Hematopoietic multipotent progenitor cell (in vitro differentiated cells): ENCODE data around the gene C16orf87. TPM values are rescaled to one million over a fixed set of nuclear protein-coding genes. Genes with fewer than 3 reads are reported as not detected.
"Not testable (repeated sequence)": the region's sequence is repeated elsewhere in the genome, so short reads cannot be mapped to it uniquely, and the experiment has no call there.

Experiments used
- DNase-seq, 3 donors: peaks; one replicate each; pipeline ENCODE4 v3.0.0-alpha.2; 2011 to 2015; ENCODE audit warnings: low read depth in 2 of 3, low spot score in 2 of 3
- total RNA-seq: library from RNA; depleted of rRNA; stranded (reverse); fragments of >200 nt; gene quantifications from one replicate; pipeline ENCODE4 v1.2.3, GENCODE V29; 2012

The C16orf87 gene
- total RNA-seq, 1 donor = 3.5 TPM

GRCh38 chr16:46803373-46803772 is 27.6 kb downstream of the C16orf87 start:
- DNase-seq = no peak

DNA sequence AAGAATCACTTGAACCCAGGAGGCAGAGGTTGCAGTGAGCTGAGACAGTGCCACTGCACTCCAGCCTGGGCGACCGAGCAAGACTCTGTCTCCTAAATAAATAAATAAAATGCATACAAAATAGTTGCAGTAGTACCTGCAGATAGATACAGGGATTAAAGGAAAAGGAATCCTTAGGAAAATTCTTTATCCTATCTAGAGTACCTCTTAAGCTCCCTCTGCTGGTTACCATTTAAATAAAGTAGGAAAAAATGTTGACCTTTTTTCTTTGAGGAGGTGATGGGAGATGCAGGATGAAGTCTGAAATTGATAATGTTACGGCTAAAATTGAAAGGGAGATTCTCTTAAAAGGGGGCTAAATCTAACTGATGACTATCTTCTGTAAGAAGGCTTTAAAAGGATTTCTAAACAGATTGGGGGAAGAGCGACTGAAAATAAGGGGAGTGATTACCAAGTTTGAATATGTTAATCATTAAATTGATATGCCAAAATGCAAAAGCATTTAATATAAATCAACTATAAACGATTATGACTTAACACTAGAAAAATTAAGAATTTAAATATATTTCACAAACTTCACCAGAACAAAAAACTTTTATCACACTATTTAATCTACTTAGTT is 29.4 kb downstream of the C16orf87 start:
- peak in 1 of 3 donors; percentile 10 for DNase-seq

- no peak for DNase-seq
These were observed 30.5 kb downstream of the C16orf87 start for GRCh38 chr16:46800494-46800893.

DNA sequence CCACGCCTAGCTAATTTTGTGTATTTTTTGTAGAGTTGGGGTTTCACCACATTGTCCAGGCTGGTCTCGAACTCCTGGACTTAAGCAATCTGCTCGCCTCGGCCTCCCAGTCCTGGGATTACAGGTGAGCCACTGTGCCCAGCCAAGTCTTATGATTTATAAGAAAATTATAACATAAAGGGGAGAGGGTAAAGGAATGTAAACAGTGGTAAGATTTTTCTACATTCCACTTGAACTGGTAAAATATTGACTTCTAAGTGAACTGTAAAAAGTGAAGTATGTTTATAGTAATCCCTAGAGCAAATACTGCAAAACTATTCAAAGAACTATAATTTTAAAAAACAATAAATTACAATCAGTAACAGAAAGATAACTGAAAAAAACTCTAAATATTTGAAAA is 33.5 kb downstream of the C16orf87 start:
- no peak for DNase-seq

DNA sequence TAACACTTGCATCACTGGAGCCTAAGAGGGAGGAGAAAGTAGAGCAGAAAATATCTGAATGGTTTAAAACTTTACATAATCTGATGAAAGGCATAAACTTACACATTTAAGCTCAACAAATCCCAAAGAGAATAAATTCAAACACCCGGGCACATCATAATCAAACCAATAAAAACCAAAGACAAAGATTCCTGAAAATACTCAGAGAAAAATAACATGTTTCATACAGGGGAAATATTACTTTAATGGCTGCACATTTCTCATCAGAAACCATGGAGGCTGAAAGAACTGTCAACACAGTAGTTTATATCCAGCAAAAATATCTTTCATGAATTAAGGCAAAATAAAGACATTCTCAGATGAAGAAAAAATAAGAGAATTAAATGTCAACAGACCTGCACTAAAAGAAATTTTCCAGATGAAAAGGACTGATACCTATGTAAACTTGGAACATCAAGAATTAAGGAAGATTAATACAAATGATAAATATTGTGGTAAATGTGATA is 34.2 kb downstream of the C16orf87 start:
- DNase-seq = peak in 1 of 3 donors; percentile 18

- DNase-seq = no peak
These were observed 37.1 kb downstream of the C16orf87 start for GRCh38 chr16:46793841-46794240.

- no peak for DNase-seq
These were observed 40.2 kb downstream of the C16orf87 start for GRCh38 chr16:46790599-46791270.

DNA sequence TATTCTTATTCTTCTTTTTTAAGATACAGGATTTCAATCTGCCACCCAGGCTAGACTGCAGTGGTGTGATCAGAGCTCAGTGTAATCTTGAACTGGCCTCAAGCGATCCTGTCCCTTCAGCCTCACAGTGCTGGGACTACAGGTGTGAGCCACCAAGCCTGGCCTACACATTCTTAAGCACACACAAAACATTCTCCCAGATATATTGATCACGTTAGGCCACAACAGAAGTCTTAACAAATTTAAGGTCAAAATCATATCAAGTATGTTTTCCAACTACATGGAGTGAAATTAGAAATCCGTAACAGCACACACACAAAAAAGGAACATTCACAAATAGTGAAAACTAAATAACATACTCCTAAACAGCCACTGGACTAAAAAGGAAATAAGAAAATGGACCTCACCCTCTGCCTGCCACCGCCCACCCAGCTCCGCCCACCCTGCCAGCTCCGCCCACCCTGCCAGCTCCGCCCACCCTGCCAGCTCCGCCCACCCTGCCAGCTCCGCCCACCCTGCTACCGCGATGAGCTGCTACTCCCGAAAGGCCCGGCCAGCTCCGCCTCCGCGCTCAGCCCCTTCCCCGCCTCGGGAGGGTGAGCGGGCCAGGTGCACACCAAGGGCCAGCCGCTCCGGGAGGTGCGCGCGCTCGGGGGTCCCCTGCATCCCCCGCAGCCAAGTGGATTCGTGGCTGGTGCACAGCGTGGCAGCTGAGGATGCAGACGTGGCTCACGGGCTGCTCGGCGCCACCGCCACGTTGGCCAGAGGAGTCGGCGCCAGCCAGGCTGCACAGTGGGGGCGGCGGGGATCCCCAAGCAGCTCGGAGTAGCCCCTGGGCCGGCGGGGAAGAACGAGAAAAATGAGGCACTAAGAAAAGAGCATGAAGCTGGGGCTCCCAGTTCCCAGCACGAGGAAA is 41.2 kb downstream of the C16orf87 start:
- peak; percentile 65 to 72 (median 71) for DNase-seq

GRCh38 chr16:46788891-46789474 is 42.0 kb downstream of the C16orf87 start:
- no peak for DNase-seq

GRCh38 chr16:46787909-46788308 is 43.1 kb downstream of the C16orf87 start:
- peak in 1 of 3 donors; percentile 35 for DNase-seq

GRCh38 chr16:46785076-46785845 is 45.7 kb downstream of the C16orf87 start:
- DNase-seq = no peak

DNA sequence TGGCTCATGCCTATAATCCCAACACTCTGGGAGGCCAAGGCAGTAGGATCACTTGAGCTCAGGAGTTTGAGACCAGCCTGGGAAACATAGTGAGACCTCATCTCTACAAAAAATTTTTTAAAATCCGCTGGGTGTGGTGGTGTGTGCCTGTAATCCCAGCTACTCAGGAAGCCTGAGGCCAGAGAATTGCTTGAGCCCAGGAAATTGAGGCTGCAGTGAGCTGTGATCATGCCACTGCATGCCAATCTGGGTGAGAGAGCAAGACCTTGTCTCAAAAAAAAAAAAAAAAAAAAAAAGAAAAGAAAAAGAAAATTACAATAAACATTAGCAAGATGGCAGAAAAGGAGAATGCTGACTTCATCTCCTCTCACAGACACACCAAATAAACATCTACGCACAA is 46.4 kb downstream of the C16orf87 start:
- DNase-seq = not testable (repeated sequence)

GRCh38 chr16:46783800-46784199 is 47.2 kb downstream of the C16orf87 start:
- no peak for DNase-seq

- no peak for DNase-seq
These were observed 48.7 kb downstream of the C16orf87 start for GRCh38 chr16:46782320-46782719.

- no peak for DNase-seq
These were observed 53.2 kb downstream of the C16orf87 start for GRCh38 chr16:46777804-46778203.

- DNase-seq = no peak
These were observed 55.8 kb downstream of the C16orf87 start for GRCh38 chr16:46775214-46775613.

DNA sequence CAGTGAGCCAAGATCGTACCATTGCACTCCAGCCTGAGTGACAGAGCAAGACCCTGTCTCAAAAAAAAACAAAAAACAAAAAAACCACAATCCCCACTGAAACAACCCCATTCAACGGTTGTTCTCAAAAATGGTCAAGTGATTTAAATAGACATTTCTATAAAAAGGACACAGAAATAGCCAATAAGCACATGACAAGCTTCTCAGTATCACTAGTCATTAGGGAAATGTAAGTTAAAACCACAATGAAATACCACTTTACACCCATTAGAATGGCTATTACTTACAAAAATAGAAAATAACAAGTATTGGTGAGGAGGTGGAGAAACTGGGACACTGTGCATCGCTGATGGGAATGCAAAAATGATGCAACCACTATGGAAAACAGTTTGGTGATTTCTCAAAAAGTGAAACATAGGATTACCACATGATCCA is 56.2 kb downstream of the C16orf87 start:
- no peak for DNase-seq

DNA sequence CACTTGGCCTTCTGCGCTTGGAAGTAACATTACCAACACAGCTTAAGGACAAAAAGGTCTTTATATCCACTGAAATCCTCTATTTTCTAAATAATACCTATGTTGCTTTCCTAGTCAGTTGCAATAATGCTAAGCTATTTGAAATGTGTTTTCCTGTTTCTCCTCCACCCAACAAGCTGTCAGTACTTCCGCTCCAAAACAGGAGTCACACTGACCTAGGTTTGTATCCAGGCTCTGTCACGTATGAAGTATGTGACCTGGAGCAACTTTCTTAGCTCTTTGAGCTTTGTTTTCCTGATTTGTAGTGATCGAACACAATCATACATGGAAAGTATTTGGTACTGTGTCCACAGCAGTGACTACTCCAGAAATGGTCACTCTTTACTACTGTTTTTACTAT is 58.5 kb downstream of the C16orf87 start:
- DNase-seq = no peak

- DNase-seq = no peak
These were observed 62.2 kb downstream of the C16orf87 start for GRCh38 chr16:46768809-46769208.

DNA sequence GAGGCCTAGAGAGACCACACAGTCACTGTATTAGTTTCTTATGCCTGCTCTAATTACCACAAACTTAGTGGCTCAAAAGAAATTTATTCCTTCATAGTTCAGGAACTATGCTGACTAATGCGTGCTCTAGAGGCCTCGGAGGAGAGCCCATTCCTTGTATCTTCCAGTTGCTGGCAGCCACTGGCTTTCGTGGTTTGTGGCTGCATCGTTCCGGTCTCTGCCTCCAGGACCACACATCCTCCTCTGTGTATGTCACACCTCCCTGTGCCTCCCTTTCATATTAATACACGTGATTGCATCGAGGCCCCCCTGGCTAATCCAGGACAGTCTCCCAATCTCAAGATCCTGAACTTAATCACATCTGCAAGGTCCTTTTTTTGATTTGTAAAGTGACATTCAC is 65.9 kb downstream of the C16orf87 start:
- DNase-seq = peak in 2 of 3 donors; percentile 3 to 39
